Measurements from ENCODE around the gene HENMT1.
"Not testable (repeated sequence)": the region's sequence is repeated elsewhere in the genome, so short reads cannot be mapped to it uniquely, and the experiment has no call there.

HENMT1 gene

GRCh38 chr1:108692724-108693655, 32.1 kb upstream of the HENMT1 start:
- no peaks in the 10 kb centered on the region for H3K9me3 ChIP-seq (ENCODE audit: control insufficient read depth in 2 of 2, low read length in 2 of 2)
- H3K4me3 ChIP-seq (ENCODE audit: low read length in 2 of 2): peak overlapping the region; percentile 78 to 94
- H3K36me3 ChIP-seq (ENCODE audit: control insufficient read depth in 2 of 2, insufficient read depth in 2 of 2, low read length in 2 of 2): peaks cover 10 to 21% of the 10 kb centered on the region in 2 donors
- peak overlapping the region; percentile 84 to 91 for H3K9ac ChIP-seq (ENCODE audit: low read length in 2 of 2)
- no peaks in the 10 kb centered on the region for H3K27me3 ChIP-seq (ENCODE audit: control insufficient read depth in 1 of 2, insufficient read depth in 2 of 2, low read length in 2 of 2)
- H3K4me1 ChIP-seq (ENCODE audit: control insufficient read depth, insufficient read depth, low read length): peaks cover 7% of the 10 kb centered on the region
- peak overlapping the region; percentile 93 for H3K27ac ChIP-seq (ENCODE audit: low read length)

DNA sequence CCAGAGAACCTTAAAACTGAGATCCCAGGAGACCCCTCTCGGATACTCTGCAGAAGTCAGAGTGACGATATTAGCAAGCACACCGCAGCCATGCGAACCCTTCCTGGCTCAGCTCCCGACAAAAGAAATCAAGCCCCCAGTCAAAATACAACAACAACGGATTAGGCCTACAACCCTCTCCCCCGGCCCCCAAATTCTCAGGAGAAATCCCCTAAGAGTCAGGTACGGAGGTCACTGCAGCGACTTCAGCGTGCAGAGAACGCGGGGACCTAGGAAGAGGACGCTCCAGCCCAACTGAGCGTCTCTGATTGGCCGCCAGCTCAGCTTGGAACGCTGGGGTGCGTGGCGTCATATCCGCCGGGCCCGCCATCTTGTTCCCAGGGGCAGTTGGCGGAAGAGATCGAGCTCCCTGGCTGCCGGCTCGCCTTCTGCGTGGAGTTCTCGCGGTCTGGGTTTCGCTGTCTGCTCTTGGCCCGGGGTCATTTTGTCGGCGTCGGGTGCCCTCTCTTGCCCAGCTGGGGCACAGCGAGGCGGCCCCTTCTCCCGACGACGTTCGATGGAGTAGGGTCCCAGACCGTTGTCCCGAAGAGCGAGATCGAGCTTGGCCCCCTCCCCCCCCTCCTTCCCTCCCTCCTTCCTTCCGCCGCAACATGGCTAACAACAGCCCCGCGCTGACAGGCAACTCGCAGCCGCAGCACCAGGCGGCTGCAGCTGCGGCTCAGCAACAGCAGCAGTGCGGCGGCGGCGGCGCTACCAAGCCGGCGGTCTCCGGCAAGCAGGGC, 31.2 kb upstream of the HENMT1 start, which contains the start of gene PRPF38B:
PRPF38B (plus strand) TSS at position 369 of the 782 bp plus-strand sequence; CDS start at position 651, 282 bp downstream.
- Histone ChIP-seq H3K36me3 (ENCODE audit: control insufficient read depth in 2 of 2, insufficient read depth in 2 of 2, low read length in 2 of 2) (peaks cover 6 to 15% of the 10 kb centered on the region in 2 donors), H3K9ac (ENCODE audit: low read length in 2 of 2) (peak within 1 kb of the TSS; percentile 84 to 91), H3K4me1 (ENCODE audit: control insufficient read depth, insufficient read depth, low read length) (peaks cover 7% of the 10 kb centered on the region), H3K4me3 (ENCODE audit: low read length in 2 of 2) (peak within 1 kb of the TSS; percentile 78 to 94), H3K9me3 (ENCODE audit: control insufficient read depth in 2 of 2, low read length in 2 of 2) (no peaks in the 10 kb centered on the region), H3K27me3 (ENCODE audit: control insufficient read depth in 1 of 2, insufficient read depth in 2 of 2, low read length in 2 of 2) (no peaks in the 10 kb centered on the region), H3K27ac (ENCODE audit: low read length) (peak within 1 kb of the TSS; percentile 93)

- peak overlapping the region; percentile 93 for H3K27ac ChIP-seq (ENCODE audit: low read length)
- no peaks in the 10 kb centered on the region for H3K9me3 ChIP-seq (ENCODE audit: control insufficient read depth in 2 of 2, low read length in 2 of 2)
- no peaks in the 10 kb centered on the region for H3K27me3 ChIP-seq (ENCODE audit: control insufficient read depth in 1 of 2, insufficient read depth in 2 of 2, low read length in 2 of 2)
- peaks cover 0 to 8% of the 10 kb centered on the region in 2 donors for H3K36me3 ChIP-seq (ENCODE audit: control insufficient read depth in 2 of 2, insufficient read depth in 2 of 2, low read length in 2 of 2)
- peak overlapping the region; percentile 78 to 94 for H3K4me3 ChIP-seq (ENCODE audit: low read length in 2 of 2)
- peak overlapping the region; percentile 84 to 91 for H3K9ac ChIP-seq (ENCODE audit: low read length in 2 of 2)
- peaks cover 7% of the 10 kb centered on the region for H3K4me1 ChIP-seq (ENCODE audit: control insufficient read depth, insufficient read depth, low read length)
Observed at GRCh38 chr1:108691128-108691941, 30.4 kb upstream of the HENMT1 start.

GRCh38 chr1:108686614-108687313, 25.9 kb upstream of the HENMT1 start:
- no peak overlapping the region for H3K27ac ChIP-seq (ENCODE audit: low read length)
- no peak overlapping the region for H3K9ac ChIP-seq (ENCODE audit: low read length in 2 of 2)
- no peak overlapping the region for H3K4me3 ChIP-seq (ENCODE audit: low read length in 2 of 2)
- H3K27me3 ChIP-seq (ENCODE audit: control insufficient read depth in 1 of 2, insufficient read depth in 2 of 2, low read length in 2 of 2): no peaks in the 10 kb centered on the region
- H3K4me1 ChIP-seq (ENCODE audit: control insufficient read depth, insufficient read depth, low read length): no peaks in the 10 kb centered on the region
- H3K36me3 ChIP-seq (ENCODE audit: control insufficient read depth in 2 of 2, insufficient read depth in 2 of 2, low read length in 2 of 2): no peaks in the 10 kb centered on the region
- H3K9me3 ChIP-seq (ENCODE audit: control insufficient read depth in 2 of 2, low read length in 2 of 2): no peaks in the 10 kb centered on the region

GRCh38 chr1:108685529-108685928, 24.6 kb upstream of the HENMT1 start:
- no peak overlapping the region for H3K27ac ChIP-seq (ENCODE audit: low read length)
- no peaks in the 10 kb centered on the region for H3K36me3 ChIP-seq (ENCODE audit: control insufficient read depth in 2 of 2, insufficient read depth in 2 of 2, low read length in 2 of 2)
- no peaks in the 10 kb centered on the region for H3K4me1 ChIP-seq (ENCODE audit: control insufficient read depth, insufficient read depth, low read length)
- no peaks in the 10 kb centered on the region for H3K9me3 ChIP-seq (ENCODE audit: control insufficient read depth in 2 of 2, low read length in 2 of 2)
- H3K4me3 ChIP-seq (ENCODE audit: low read length in 2 of 2): no peak overlapping the region
- no peak overlapping the region for H3K9ac ChIP-seq (ENCODE audit: low read length in 2 of 2)
- no peaks in the 10 kb centered on the region for H3K27me3 ChIP-seq (ENCODE audit: control insufficient read depth in 1 of 2, insufficient read depth in 2 of 2, low read length in 2 of 2)

DNA sequence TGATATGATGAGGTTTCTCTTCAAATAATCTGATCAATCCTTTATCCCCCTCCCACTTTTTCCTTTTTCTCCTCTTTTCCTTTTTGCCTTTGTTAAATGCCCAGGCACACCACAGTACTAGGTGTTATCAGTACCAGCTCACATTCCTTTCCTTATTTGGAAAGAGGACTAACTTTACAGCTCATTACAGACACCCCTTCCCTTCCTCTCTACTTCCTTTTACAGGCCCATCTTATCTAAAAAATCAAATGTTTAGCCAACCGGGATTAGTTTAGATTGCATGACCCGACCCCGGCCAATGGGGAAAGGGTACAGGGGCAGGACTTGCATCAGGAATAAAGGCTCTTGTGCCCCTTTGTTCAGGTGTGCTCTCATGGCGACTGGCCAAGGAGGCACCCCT, 20.8 kb upstream of the HENMT1 start:
- not testable (repeated sequence) for H3K4me3 ChIP-seq (ENCODE audit: low read length in 2 of 2)

GRCh38 chr1:108679586-108680213, 18.8 kb upstream of the HENMT1 start:
- Histone ChIP-seq H3K27me3 (ENCODE audit: control insufficient read depth in 1 of 2, insufficient read depth in 2 of 2, low read length in 2 of 2) (no peaks in the 10 kb centered on the region), H3K9me3 (ENCODE audit: control insufficient read depth in 2 of 2, low read length in 2 of 2) (no peaks in the 10 kb centered on the region), H3K9ac (ENCODE audit: low read length in 2 of 2) (no peak overlapping the region), H3K4me1 (ENCODE audit: control insufficient read depth, insufficient read depth, low read length) (no peaks in the 10 kb centered on the region), H3K36me3 (ENCODE audit: control insufficient read depth in 2 of 2, insufficient read depth in 2 of 2, low read length in 2 of 2) (no peaks in the 10 kb centered on the region), H3K4me3 (ENCODE audit: low read length in 2 of 2) (no peak overlapping the region), H3K27ac (ENCODE audit: low read length) (no peak overlapping the region)

More for the DNA sequence above, 20.8 kb upstream of the HENMT1 start:
- not testable (repeated sequence) for H3K27ac ChIP-seq (ENCODE audit: low read length); H3K27me3 ChIP-seq (ENCODE audit: control insufficient read depth in 1 of 2, insufficient read depth in 2 of 2, low read length in 2 of 2); H3K36me3 ChIP-seq (ENCODE audit: control insufficient read depth in 2 of 2, insufficient read depth in 2 of 2, low read length in 2 of 2); H3K9me3 ChIP-seq (ENCODE audit: control insufficient read depth in 2 of 2, low read length in 2 of 2); H3K4me1 ChIP-seq (ENCODE audit: control insufficient read depth, insufficient read depth, low read length); H3K9ac ChIP-seq (ENCODE audit: low read length in 2 of 2)

- H3K9me3 ChIP-seq (ENCODE audit: control insufficient read depth in 2 of 2, low read length in 2 of 2): no peaks in the 10 kb centered on the region
- no peak overlapping the region for H3K9ac ChIP-seq (ENCODE audit: low read length in 2 of 2)
- H3K4me3 ChIP-seq (ENCODE audit: low read length in 2 of 2): no peak overlapping the region
- H3K36me3 ChIP-seq (ENCODE audit: control insufficient read depth in 2 of 2, insufficient read depth in 2 of 2, low read length in 2 of 2): no peaks in the 10 kb centered on the region
- no peaks in the 10 kb centered on the region for H3K27me3 ChIP-seq (ENCODE audit: control insufficient read depth in 1 of 2, insufficient read depth in 2 of 2, low read length in 2 of 2)
- no peak overlapping the region for H3K27ac ChIP-seq (ENCODE audit: low read length)
- no peaks in the 10 kb centered on the region for H3K4me1 ChIP-seq (ENCODE audit: control insufficient read depth, insufficient read depth, low read length)
Observed at GRCh38 chr1:108678706-108679105, 17.8 kb upstream of the HENMT1 start.

GRCh38 chr1:108671143-108671542, 10.2 kb upstream of the HENMT1 start:
- Histone ChIP-seq H3K4me3 (ENCODE audit: low read length in 2 of 2) (no peak overlapping the region), H3K4me1 (ENCODE audit: control insufficient read depth, insufficient read depth, low read length) (no peaks in the 10 kb centered on the region), H3K36me3 (ENCODE audit: control insufficient read depth in 2 of 2, insufficient read depth in 2 of 2, low read length in 2 of 2) (no peaks in the 10 kb centered on the region), H3K9ac (ENCODE audit: low read length in 2 of 2) (no peak overlapping the region), H3K27me3 (ENCODE audit: control insufficient read depth in 1 of 2, insufficient read depth in 2 of 2, low read length in 2 of 2) (peaks cover 0 to 6% of the 10 kb centered on the region in 2 donors), H3K27ac (ENCODE audit: low read length) (no peak overlapping the region), H3K9me3 (ENCODE audit: control insufficient read depth in 2 of 2, low read length in 2 of 2) (no peaks in the 10 kb centered on the region)
